ENCODE results near the gene FUT2.

DNA sequence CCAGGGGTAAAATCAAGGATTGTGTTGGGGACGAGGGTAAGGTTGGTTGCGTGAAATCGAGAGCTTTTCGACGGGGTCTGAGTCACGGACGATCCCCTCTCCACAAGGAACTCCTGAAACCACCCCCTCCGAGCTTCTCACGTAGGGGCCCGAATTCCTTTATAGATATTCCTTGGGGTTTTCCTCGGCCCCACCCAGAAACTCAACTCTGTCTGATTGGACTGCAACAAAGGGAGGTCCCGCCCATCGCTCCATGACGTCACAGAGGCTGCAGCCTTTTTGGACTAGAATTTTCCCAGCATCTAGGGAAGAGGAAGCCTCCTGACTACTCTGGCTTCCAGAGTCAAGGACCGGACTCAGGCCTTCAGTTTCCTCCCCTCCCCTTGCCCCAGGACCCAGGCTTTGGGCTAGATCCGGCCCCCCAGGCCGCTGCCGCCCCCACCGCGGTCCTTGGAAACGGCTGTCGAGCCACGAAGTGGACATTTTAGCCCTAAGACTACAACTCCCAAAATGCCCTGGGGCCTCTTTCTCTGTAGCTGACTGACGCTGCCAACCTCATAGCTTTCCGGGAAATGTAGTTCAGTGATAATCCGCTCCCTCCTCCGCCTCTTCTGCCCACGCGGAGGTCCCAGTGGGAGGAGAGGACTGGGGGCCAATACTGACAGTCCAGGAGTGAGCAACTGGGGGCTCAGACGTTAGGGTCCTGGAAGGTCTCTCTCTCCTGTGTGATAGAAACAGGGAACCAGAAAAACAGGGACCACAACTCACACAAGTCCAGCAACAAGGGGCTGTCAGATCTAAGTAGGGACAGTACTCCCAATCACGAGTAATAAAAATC lies 51.2 kb downstream of the FUT2 start, which contains the start of gene IZUMO1:
- TF ChIP-seq, protein P1, sequence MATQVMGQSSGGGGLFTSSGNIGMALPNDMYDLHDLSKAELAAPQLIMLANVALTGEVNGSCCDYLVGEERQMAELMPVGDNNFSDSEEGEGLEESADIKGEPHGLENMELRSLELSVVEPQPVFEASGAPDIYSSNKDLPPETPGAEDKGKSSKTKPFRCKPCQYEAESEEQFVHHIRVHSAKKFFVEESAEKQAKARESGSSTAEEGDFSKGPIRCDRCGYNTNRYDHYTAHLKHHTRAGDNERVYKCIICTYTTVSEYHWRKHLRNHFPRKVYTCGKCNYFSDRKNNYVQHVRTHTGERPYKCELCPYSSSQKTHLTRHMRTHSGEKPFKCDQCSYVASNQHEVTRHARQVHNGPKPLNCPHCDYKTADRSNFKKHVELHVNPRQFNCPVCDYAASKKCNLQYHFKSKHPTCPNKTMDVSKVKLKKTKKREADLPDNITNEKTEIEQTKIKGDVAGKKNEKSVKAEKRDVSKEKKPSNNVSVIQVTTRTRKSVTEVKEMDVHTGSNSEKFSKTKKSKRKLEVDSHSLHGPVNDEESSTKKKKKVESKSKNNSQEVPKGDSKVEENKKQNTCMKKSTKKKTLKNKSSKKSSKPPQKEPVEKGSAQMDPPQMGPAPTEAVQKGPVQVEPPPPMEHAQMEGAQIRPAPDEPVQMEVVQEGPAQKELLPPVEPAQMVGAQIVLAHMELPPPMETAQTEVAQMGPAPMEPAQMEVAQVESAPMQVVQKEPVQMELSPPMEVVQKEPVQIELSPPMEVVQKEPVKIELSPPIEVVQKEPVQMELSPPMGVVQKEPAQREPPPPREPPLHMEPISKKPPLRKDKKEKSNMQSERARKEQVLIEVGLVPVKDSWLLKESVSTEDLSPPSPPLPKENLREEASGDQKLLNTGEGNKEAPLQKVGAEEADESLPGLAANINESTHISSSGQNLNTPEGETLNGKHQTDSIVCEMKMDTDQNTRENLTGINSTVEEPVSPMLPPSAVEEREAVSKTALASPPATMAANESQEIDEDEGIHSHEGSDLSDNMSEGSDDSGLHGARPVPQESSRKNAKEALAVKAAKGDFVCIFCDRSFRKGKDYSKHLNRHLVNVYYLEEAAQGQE (IDR thresholded peaks at IDR 0.05; ENCODE audit: borderline replicate concordance), result no peak
- TF ChIP-seq CTCF (IDR thresholded peaks at IDR 0.05; ENCODE audit: poor library complexity, severe bottlenecking) (no peak), EZH2 (IDR thresholded peaks at IDR 0.05; ENCODE audit: borderline replicate concordance, insufficient read depth, low read length, poor library complexity, severe bottlenecking) (no peak), RAD21 (conservative IDR thresholded peaks at IDR 0.05) (no peak), EP300 (conservative IDR thresholded peaks at IDR 0.05; ENCODE audit: poor library complexity, severe bottlenecking) (no peak), MXI1 (conservative IDR thresholded peaks at IDR 0.05; ENCODE audit: poor library complexity, severe bottlenecking) (no peak), TAF1 (IDR thresholded peaks at IDR 0.05; ENCODE audit: low read depth) (no peak), POLR2AphosphoS5 (IDR thresholded peaks at IDR 0.05) (no peak), SMC3 (conservative IDR thresholded peaks at IDR 0.05; ENCODE audit: poor library complexity) (no peak)

All from neural cell (in vitro differentiated cells).